RWPE1 (cell line): ENCODE results near the gene LPAR5.

Experiments used
- CTCF ChIA-PET: fragments of 350-600 bp; sonication (Branson Sonifier 250); formaldehyde crosslinking; extraction: SDS; loops from one replicate; lab custom pipeline; 2021; lab: Yijun Ruan, JAX
- POLR2A ChIA-PET: fragments of 400-600 bp; formaldehyde crosslinking; extraction: SDS; loops from one replicate; lab custom pipeline; 2020; ENCODE audit warnings: antibody characterized with exemption; ENCODE audit not compliant: low non-redundant PET; lab: Yijun Ruan, JAX
- DNase-seq: peaks from one replicate; pipeline ENCODE4 v3.0.0; 2012; ENCODE audit warnings: low spot score
- H3K27ac ChIP-seq: fragments of 450-650 bp; 2 replicates; pipeline ENCODE4 v1.5.1; 2017
- CTCF ChIP-seq: fragments of 450-650 bp; conservative IDR thresholded peaks from 2 replicates; pipeline ENCODE4 v1.5.1; 2017; ENCODE audit warnings: low read depth, mild to moderate bottlenecking

The LPAR5 gene

GRCh38 chr12:6635856-6636531 is at the start of gene LPAR5:
LPAR5 (minus strand) TSS chr12:6635959; CDS start chr12:6621248, 14,711 bp downstream.
- peak within 1 kb of the TSS; percentile 94 for H3K27ac ChIP-seq
- CTCF ChIA-PET, result interaction anchor here (0.6 kb wide), 1 partner anchor 49 kb away, joined by 3 read pairs; no protein-coding TSS in a partner anchor
- POLR2A ChIA-PET, result interaction anchor here (0.6 to 0.7 kb wide), 2 partner anchors 19 to 78 kb away, joined by 4 to 5 read pairs; no protein-coding TSS in a partner anchor
- TF ChIP-seq CTCF, result no peak
- peak; percentile 91 for DNase-seq

- H3K27ac ChIP-seq, result no peak overlapping the region
- TF ChIP-seq CTCF, result peak; percentile 20; the same call in 1 of the 2 replicates
- DNase-seq, result no peak
- ChIA-PET CTCF (interaction anchor here (0.5 to 0.6 kb wide), 2 partner anchors 13 to 223 kb away, joined by 3 read pairs; no protein-coding TSS in a partner anchor), POLR2A (no interaction called here)
Measured at GRCh38 chr12:6684609-6685008, 48.9 kb upstream of the LPAR5 start.

GRCh38 chr12:6676962-6677361 is 41.2 kb upstream of the LPAR5 start:
- ChIA-PET CTCF (interaction anchor here (0.8 to 1.4 kb wide), 2 partner anchors 10 to 57 kb away, joined by 4 to 5 read pairs; no protein-coding TSS in a partner anchor), POLR2A (no interaction called here)
- TF ChIP-seq CTCF, result no peak
- H3K27ac ChIP-seq, result no peak overlapping the region
- no peak for DNase-seq

- no peak overlapping the region for H3K27ac ChIP-seq
- CTCF ChIA-PET, result interaction anchor here (1.0 kb wide), 1 partner anchor 12 kb away, joined by 3 read pairs; no protein-coding TSS in a partner anchor
- DNase-seq, result no peak
- TF ChIP-seq CTCF, result no peak
- POLR2A ChIA-PET, result no interaction called here
Measured at GRCh38 chr12:6672143-6672542, 36.4 kb upstream of the LPAR5 start.

- DNase-seq, result peak; percentile 26
- ChIA-PET POLR2A (interaction anchor here (0.6 kb wide), 1 partner anchor 113 kb away, joined by 4 read pairs; no protein-coding TSS in a partner anchor), CTCF (interaction anchor here (0.6 to 1.2 kb wide), 5 partner anchors 9 to 56 kb away, joined by 3 to 5 read pairs (median 4); partner anchors contain the start of gene COPS7A)
- no peak overlapping the region for H3K27ac ChIP-seq
- no peak for TF ChIP-seq CTCF
Measured at GRCh38 chr12:6667559-6668210, 31.9 kb upstream of the LPAR5 start.

- no peak overlapping the region for H3K27ac ChIP-seq
- DNase-seq, result no peak
- no peak for TF ChIP-seq CTCF
- POLR2A ChIA-PET, result interaction anchor here (0.7 kb wide), 1 partner anchor 11 kb away, joined by 4 read pairs; no protein-coding TSS in a partner anchor
- CTCF ChIA-PET, result no interaction called here
Measured at GRCh38 chr12:6666211-6666610, 30.5 kb upstream of the LPAR5 start.
